Heart left ventricle (tissue), 13 donors: Measurements from ENCODE around the gene DGAT2.

ENCODE experiments used
- CTCF ChIP-seq, 12 donors: fragments of 200-600 bp; sonication (generic) in 4 of 12; IDR thresholded peaks; one replicate each; pipeline versions ENCODE4 v1.5.0 to v1.8.0; 2018 to 2022; ENCODE audit warnings: antibody characterized with exemption in 12 of 12, mild to moderate bottlenecking in 5 of 12
- POLR2A ChIP-seq, 2 donors: fragments of 450-650 bp; IDR thresholded peaks; one replicate each; pipeline ENCODE4 v1.6.1; 2017; ENCODE audit warnings: antibody characterized with exemption in 2 of 2, mild to moderate bottlenecking in 2 of 2, moderate library complexity in 2 of 2
- donor health status: ischemic (EF 13 %, LVEDD 7.1; RV severe dilation, severe dysfunction).
- donor health status: DM: no; HTN: yes; CAD: no.
- donor health status: DM: no; HTN: no; CAD: no.
- donor health status: ischemic (EF 25% LVEDD 6.9; RV normal size, moderate dysfunction).
- donor health status: ischemic (EF 25% LVEDD 5.7; RV mildly dilated, moderate dysfunction).
- donor health status: ischemic (EF 35%, LVEDD 5.7; RV mildly dilated, moderate dysfunction).
- donor health status: nonischemic (EF 11% LVEDD 7.7; RV severe dilation, severe dysfunction).
- donor health status: DM: yes; HTN: yes; CAD: no.
- donor health status: PGD.
- donor health status: ischemic (EF 29% LVEDD 5.4; RV normal size, mild dysfunction).
- donor health status: nonischemic (EF 23%, LVEDD 6.1; RV moderate dilation, normal function).

GRCh38 chr11:75802021-75802912, 33.7 kb downstream of the DGAT2 start:
- TF ChIP-seq CTCF (IDR thresholded peaks at IDR 0.05) = no peak
- no peak for TF ChIP-seq POLR2A (IDR thresholded peaks at IDR 0.05)
